AG04450 (cell line): ENCODE data around the gene CRACR2B. TPM values are rescaled to one million over a fixed set of nuclear protein-coding genes. Genes with fewer than 3 reads are reported as not detected.
A peak's percentile ranks its signal among the peaks of the same experiment; 100 is the strongest.

Source experiments
- CTCF ChIA-PET: fragments of 300-600, 350-600 bp; formaldehyde crosslinking; extraction: SDS; loops from one replicate; lab custom pipeline; 2022; ENCODE audit warnings: antibody characterized with exemption, inconsistent platforms; lab: Charles Lee
- POLR2A ChIA-PET: fragments of 350-600 bp; formaldehyde crosslinking; extraction: SDS; loops from one replicate; lab custom pipeline; 2021; ENCODE audit warnings: antibody characterized with exemption, inconsistent platforms; lab: Yijun Ruan, JAX
- DNase-seq: peaks from one replicate; pipeline ENCODE4 v3.0.0-alpha.2; 2011; ENCODE audit warnings: low read depth, low spot score
- H3K27ac ChIP-seq: one replicate; pipeline ENCODE4 v1.5.1; 2012; ENCODE audit warnings: low read depth, low read length, control low read depth
- H3K27me3 ChIP-seq: one replicate; pipeline ENCODE4 v1.6.0; 2012; ENCODE audit warnings: low read length; ENCODE audit not compliant: control insufficient read depth, insufficient read depth
- H3K4me3 ChIP-seq: 2 replicates; pipeline ENCODE4 v1.5.1; 2011; ENCODE audit warnings: mild to moderate bottlenecking, low read depth, low read length, control low read depth
- H3K9me3 ChIP-seq: 2 replicates; pipeline ENCODE4 v1.5.1; 2012; ENCODE audit warnings: low read length; ENCODE audit not compliant: control insufficient read depth, insufficient read depth
- CTCF ChIP-seq: IDR thresholded peaks from 2 replicates; pipeline ENCODE4 v1.5.1; 2011; ENCODE audit warnings: low read depth, low read length, control low read depth, inconsistent platforms
- polyA minus RNA-seq: library from RNA; depleted of rRNA, polyadenylated mRNA; stranded (reverse); fragments of >200 nt; gene quantifications from 2 replicates; pipeline ENCODE4 v1.2.3, GENCODE V29; 2011; rRNA and poly(A)+ RNA removed
- polyA plus RNA-seq: library from polyadenylated mRNA; depleted of rRNA; stranded (reverse); fragments of >200 nt; gene quantifications from 2 replicates; pipeline ENCODE4 v1.2.3, GENCODE V29; 2011; rRNA removed

The CRACR2B gene
- polyA plus RNA-seq (0.26 and 0.36 TPM in 2 replicates), polyA minus RNA-seq (0.18 TPM in 1 of 2 replicates, not detected in the other)

DNA sequence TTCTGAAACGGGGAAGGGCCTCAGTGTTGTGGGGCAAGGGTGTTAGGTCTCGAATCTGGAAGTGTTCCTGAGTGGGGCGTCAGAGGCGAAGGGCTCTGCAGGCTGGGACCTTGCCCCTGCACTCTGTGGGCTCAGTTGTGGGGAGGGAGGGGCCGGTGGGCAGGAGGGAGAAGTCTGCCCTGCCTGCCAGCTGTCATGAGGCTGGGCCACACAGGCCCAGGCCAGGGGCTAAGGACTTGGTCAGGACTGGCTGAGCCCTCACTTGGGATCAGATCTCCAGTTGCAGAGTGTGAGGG lies at the start of gene CRACR2B:
CRACR2B (plus strand) TSS at position 23 of the 296 bp plus-strand sequence. CDS start 689 bp downstream, outside the sequence.
- Histone ChIP-seq H3K4me3 (peak within 1 kb of the TSS; percentile 7; the same call in 1 of the 2 replicates), H3K27ac (peak within 1 kb of the TSS; percentile 21), H3K9me3 (no peaks in the 10 kb centered on the region; the same call in 1 of the 2 replicates), H3K27me3 (no peaks in the 10 kb centered on the region)
- POLR2A ChIA-PET, result no interaction called here
- DNase-seq, result no peak
- no peak for TF ChIP-seq CTCF
- CTCF ChIA-PET, result no interaction called here

DNA sequence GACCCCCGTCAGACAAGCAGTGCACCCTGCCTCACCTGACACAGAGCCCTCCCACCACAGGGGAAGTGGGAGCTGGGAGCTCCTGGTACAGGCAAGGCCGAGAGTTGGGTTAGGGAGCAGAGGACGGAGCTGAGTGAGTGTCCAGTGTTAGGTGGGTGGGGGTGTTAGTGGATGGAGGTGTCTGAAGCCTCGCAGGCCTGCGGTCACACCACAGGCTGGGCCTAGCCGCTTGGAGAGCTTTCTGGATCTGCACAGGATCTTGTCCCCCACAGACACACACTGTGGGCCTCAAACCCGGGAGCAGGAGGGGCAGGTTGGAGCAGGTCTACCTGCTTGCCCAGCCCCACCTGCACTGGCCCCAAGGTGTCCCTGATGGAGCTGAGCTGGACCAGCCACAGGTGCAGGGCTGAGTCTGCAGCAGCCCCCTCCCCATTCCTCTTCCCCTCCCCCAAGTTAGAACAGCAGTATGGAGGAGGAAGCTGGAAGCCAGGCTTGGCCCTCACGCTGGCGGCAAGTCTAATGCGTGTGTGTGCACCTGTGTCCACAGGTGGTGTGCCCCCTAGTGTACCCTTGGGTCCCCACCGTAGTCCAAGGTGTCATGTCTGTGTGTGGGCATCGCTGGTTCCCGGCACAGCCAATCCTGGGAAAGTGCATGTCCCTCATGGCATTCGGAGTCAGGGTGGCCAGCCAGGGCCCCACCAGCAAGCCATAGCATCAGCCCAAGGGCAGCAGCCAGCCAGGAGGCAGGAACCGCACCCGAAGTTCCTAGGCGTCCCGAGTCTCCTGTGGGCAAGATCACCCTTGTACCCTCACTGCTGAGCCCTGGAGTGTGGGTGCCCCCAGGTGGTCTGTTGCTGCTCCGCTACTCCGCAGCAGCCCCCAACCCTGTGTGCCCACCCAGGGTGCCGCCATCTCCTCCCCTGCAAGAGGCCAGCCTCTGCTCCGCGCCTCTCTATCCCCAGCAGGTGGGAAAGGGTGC lies 48.5 kb upstream of the CRACR2B start:
- ChIA-PET CTCF (interaction anchor here (0.7 kb wide), 1 partner anchor 277 kb away, joined by 3 read pairs; no protein-coding TSS in a partner anchor), POLR2A (interaction anchor here (0.7 kb wide), 1 partner anchor 15 kb away, joined by 4 read pairs; no protein-coding TSS in a partner anchor)
- DNase-seq, result no peak
- H3K4me3 ChIP-seq, result no peak overlapping the region
- H3K27ac ChIP-seq, result no peak overlapping the region
- no peaks in the 10 kb centered on the region for H3K27me3 ChIP-seq
- TF ChIP-seq CTCF, result no peak
- H3K9me3 ChIP-seq, result no peaks in the 10 kb centered on the region; the same call in 1 of the 2 replicates

- ChIA-PET POLR2A (no interaction called here), CTCF (no interaction called here)
- Histone ChIP-seq H3K9me3 (no peaks in the 10 kb centered on the region; the same call in 1 of the 2 replicates), H3K27me3 (no peaks in the 10 kb centered on the region), H3K27ac (no peak overlapping the region), H3K4me3 (no peak overlapping the region)
- TF ChIP-seq CTCF, result no peak
- DNase-seq, result no peak
These were observed 47.7 kb upstream of the CRACR2B start for GRCh38 chr11:779955-780532.

DNA sequence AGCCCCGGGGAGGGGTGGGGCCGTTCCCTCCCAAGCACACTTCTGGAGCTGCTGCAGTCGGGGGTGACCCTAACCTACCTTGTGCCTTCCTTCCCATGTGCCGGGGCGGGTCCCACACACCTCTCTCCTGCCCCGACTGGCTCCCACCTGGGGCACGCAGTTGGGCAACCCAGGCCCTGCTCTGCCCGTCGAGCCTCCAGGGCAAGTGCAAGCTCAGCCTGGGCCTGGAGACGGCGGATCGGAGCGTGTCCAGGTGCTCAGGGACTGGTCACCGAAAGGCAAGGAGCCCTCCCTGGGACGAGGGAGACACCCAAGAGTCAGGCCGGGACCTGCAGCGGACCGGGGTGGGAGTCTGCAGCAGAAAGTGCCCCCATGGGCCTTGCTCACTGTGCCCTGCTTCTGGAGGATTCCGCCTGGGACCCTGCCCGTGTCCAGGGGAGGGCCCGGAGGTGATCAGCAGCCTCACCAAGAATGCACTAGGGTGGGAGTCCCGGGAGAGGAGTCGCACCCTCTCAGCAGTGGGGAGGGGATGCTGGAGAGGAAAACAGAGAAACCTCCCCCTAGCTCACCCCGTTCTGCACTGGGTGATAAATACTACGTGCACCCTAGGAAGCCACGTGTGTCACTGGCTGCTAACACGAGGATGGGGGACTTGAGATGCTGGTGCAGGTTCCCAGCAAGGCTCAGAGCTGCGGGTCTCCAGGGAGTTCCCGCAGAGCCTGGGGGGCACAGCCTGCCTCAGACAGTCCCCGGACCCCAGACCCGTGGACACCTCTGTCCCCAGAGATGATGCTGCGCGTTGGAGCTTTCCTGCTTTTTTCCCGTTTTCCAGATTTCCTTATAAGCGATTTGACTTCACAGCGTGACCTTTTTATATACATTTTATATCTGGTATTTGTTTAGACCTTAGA lies 45.2 kb upstream of the CRACR2B start:
- no peak for DNase-seq
- ChIA-PET CTCF (interaction anchor here (1.1 to 1.3 kb wide), 3 partner anchors 13 to 131 kb away, joined by 3 to 5 read pairs (median 4); no protein-coding TSS in a partner anchor), POLR2A (interaction anchor here (1.4 kb wide), 1 partner anchor 14 kb away, joined by 3 read pairs; no protein-coding TSS in a partner anchor)
- Histone ChIP-seq H3K4me3 (no peak overlapping the region), H3K27me3 (no peaks in the 10 kb centered on the region), H3K9me3 (no peaks in the 10 kb centered on the region; the same call in 1 of the 2 replicates), H3K27ac (peak overlapping the region; percentile 90)
- no peak for TF ChIP-seq CTCF
